HepG2 (cell line): ENCODE data around the gene USP2. TPM values are rescaled to one million over a fixed set of nuclear protein-coding genes. Genes with fewer than 3 reads are reported as not detected.

Experiments
- ATAC-seq: fragments of 200-7000 bp; cut with Tn5 transposase; 3 replicates; pipeline ENCODE4 v1.9.1; 2020; ENCODE audit warnings: mild to moderate bottlenecking, moderate library complexity
- BruUV-seq: library from RNA; stranded (reverse); fragments of 400-500 nt; replicated peaks from 2 replicates; lab custom pipeline; 2021; lab: Mats Ljungman, UMichigan
- CTCF ChIA-PET: fragments of 300-600 bp; formaldehyde crosslinking; extraction: SDS; loops from one replicate; lab custom pipeline; 2021; ENCODE audit warnings: low total read pairs, inconsistent platforms, low intra/inter-chr PET ratio; lab: Yijun Ruan, JAX
- POLR2A ChIA-PET: fragments of 350-600 bp; sonication (Branson Sonifier 250); formaldehyde crosslinking; loops from one replicate; lab custom pipeline; 2020; ENCODE audit warnings: antibody characterized with exemption, inconsistent platforms; lab: Yijun Ruan, JAX
- DNase-seq: peaks from one replicate; pipeline ENCODE4 v3.0.0-alpha.2; 2015; ENCODE audit warnings: low spot score
- FAIRE-seq: peaks from 3 replicates; lab custom pipeline; 2011; peaks lifted over from hg19 to GRCh38; lab: Jason Lieb, UNC
- H2AFZ ChIP-seq: one replicate; pipeline ENCODE4 v1.6.1; 2011; ENCODE audit warnings: low read length, inconsistent platforms
- H3K27ac ChIP-seq: fragments of 300-600 bp; 3 replicates; pipeline ENCODE4 v1.8.0; 2011; ENCODE audit warnings: mixed run types, mild to moderate bottlenecking, mixed read lengths, low read length, inconsistent platforms; ENCODE audit not compliant: insufficient read depth; ENCODE audit errors: extremely low read length
- H3K27me3 ChIP-seq, 2 experiments: fragments of 200-600 bp in 1 of 2; 2 replicates in 1 of 2; 3 replicates in 1 of 2; pipeline versions ENCODE4 v1.6.0 to v1.8.0; 2011; ENCODE audit warnings: low read length in 2 of 2, mild to moderate bottlenecking in 2 of 2, moderate library complexity in 2 of 2, inconsistent platforms in 1 of 2; ENCODE audit not compliant: insufficient read depth in 2 of 2, control insufficient read depth in 1 of 2
- H3K36me3 ChIP-seq, 2 experiments: fragments of 200-600 bp in 1 of 2; replicated peaks in 1 of 2; 2 replicates in 1 of 2; 3 replicates in 1 of 2; pipeline versions ENCODE4 v1.5.1 to v1.8.0; 2011; ENCODE audit warnings: low read length in 2 of 2, inconsistent platforms in 1 of 2; ENCODE audit not compliant: insufficient read depth in 2 of 2, control insufficient read depth in 1 of 2
- H3K4me1 ChIP-seq: 2 replicates; pipeline ENCODE4 v1.5.1; 2012; ENCODE audit warnings: low read length, inconsistent platforms; ENCODE audit not compliant: insufficient read depth
- H3K4me2 ChIP-seq: 2 replicates; pipeline ENCODE4 v1.6.0; 2011; ENCODE audit warnings: low read depth, low read length, inconsistent platforms
- H3K4me3 ChIP-seq, 3 experiments: fragments of 200-600 bp in 1 of 3; sonication (generic), shearing (Covaris generic) in 1 of 3; replicated peaks in 1 of 3; 2 replicates each; pipeline ENCODE4 v1.5.1; 2011 to 2016; ENCODE audit warnings: low read length in 3 of 3, inconsistent platforms in 2 of 3, low read depth in 2 of 3, mild to moderate bottlenecking in 2 of 3, control low read depth in 1 of 3, mixed read lengths in 1 of 3; ENCODE audit not compliant: insufficient read depth in 1 of 3
- H3K79me2 ChIP-seq: one replicate; pipeline ENCODE4 v1.6.1; 2011; ENCODE audit warnings: low read length, inconsistent platforms; ENCODE audit not compliant: insufficient read depth
- H3K9ac ChIP-seq: 2 replicates; pipeline ENCODE4 v1.6.0; 2011; ENCODE audit warnings: mild to moderate bottlenecking, low read depth, low read length, inconsistent platforms; ENCODE audit not compliant: insufficient read depth
- H3K9me3 ChIP-seq: 2 replicates; pipeline ENCODE4 v1.5.1; 2012; ENCODE audit warnings: mild to moderate bottlenecking, low read length
- H4K20me1 ChIP-seq: 2 replicates; pipeline ENCODE4 v1.6.0; 2011; ENCODE audit warnings: inconsistent platforms, mild to moderate bottlenecking, low read length, moderate library complexity; ENCODE audit not compliant: insufficient read depth
- BATF2 ChIP-seq: sonication (generic); formaldehyde crosslinking; IDR thresholded peaks from 2 replicates; pipeline ENCODE4 v1.8.0; 2022; ENCODE audit warnings: mild to moderate bottlenecking, missing genetic modification reagents, moderate library complexity
- BCL6 ChIP-seq: IDR thresholded peaks from 2 replicates; pipeline ENCODE4 v1.6.1; 2016; ENCODE audit warnings: missing genetic modification reagents, missing compliant biosample characterization
- EEA1 ChIP-seq: sonication (generic); formaldehyde crosslinking; IDR thresholded peaks from 2 replicates; pipeline ENCODE4 v1.5.1; 2020; ENCODE audit warnings: mild to moderate bottlenecking, missing genetic modification reagents, borderline replicate concordance
- KDM5B ChIP-seq: sonication (generic); formaldehyde crosslinking; IDR thresholded peaks from 2 replicates; pipeline ENCODE4 v1.4.0; 2020; ENCODE audit warnings: missing genetic modification reagents, mild to moderate bottlenecking, borderline replicate concordance
- LRRFIP1 ChIP-seq: sonication (generic); formaldehyde crosslinking; conservative IDR thresholded peaks from 2 replicates; pipeline ENCODE4 v1.4.0; 2020; ENCODE audit warnings: missing genetic modification reagents
- PCBP2 ChIP-seq: fragments of 200-400 bp; formaldehyde crosslinking; optimal IDR thresholded peaks from 2 replicates; pipeline ENCODE3; 2018; ENCODE audit warnings: low read length, low read depth; ENCODE audit not compliant: poor library complexity, severe bottlenecking
- SIX4 ChIP-seq: sonication (generic); formaldehyde crosslinking; IDR thresholded peaks from 2 replicates; pipeline ENCODE4 v1.4.0; 2020; ENCODE audit warnings: missing genetic modification reagents
- SOX13 ChIP-seq, 3 experiments: fragments of 450-650 bp in 1 of 3; sonication (generic) in 1 of 3; formaldehyde crosslinking in 1 of 3; IDR thresholded peaks in 2 of 3; conservative IDR thresholded peaks in 1 of 3; 2 replicates each; pipeline versions ENCODE4 v1.5.0 to v1.6.1; 2016 to 2020; ENCODE audit warnings: antibody characterized with exemption in 1 of 3, mild to moderate bottlenecking in 1 of 3, missing compliant biosample characterization in 1 of 3, missing genetic modification reagents in 1 of 3, moderate library complexity in 1 of 3
- ZBTB21 ChIP-seq: sonication (generic); formaldehyde crosslinking; IDR thresholded peaks from 2 replicates; pipeline ENCODE4 v1.4.0; 2020; ENCODE audit warnings: missing genetic modification reagents
- ZNF326 ChIP-seq: sonication (generic); formaldehyde crosslinking; IDR thresholded peaks from 2 replicates; pipeline ENCODE4 v1.4.0; 2020; ENCODE audit warnings: missing genetic modification reagents, borderline replicate concordance
- ZNF644 ChIP-seq: IDR thresholded peaks from 2 replicates; pipeline ENCODE4 v1.6.1; 2016; ENCODE audit warnings: low read depth
- ZZZ3 ChIP-seq: sonication (generic); formaldehyde crosslinking; IDR thresholded peaks from 2 replicates; pipeline ENCODE4 v1.4.0; 2020; ENCODE audit warnings: missing genetic modification reagents, mild to moderate bottlenecking, borderline replicate concordance
- WGBS: methylation state at CpG from one replicate; pipeline ENCODE4 v1.1.6; 2017; ENCODE audit warnings: low lambda C conversion rate; 5-methylcytosine and 5-hydroxymethylcytosine counted together
- in situ Hi-C: cut with HindIII; loops from 2 replicates; pipeline ENCODE4 v1.10.0; 2017; ENCODE audit warnings: low pct_unique_long_range_greater_than_20kb; ENCODE audit not compliant: extremely low pct_ligation_motif_present
- intact Hi-C: fragments of 100-400 bp; cut with micrococcal nuclease; formaldehyde crosslinking; loops from one replicate; pipeline ENCODE4 v1.10.0; 2022; ENCODE audit not compliant: unreplicated experiment
- polyA plus RNA-seq, 8 experiments: library from polyadenylated mRNA; depleted of rRNA in 3 of 8; stranded (reverse) in 7 of 8; unstranded in 1 of 8; fragments of >200 nt; fragmentation: Illumina TruSeq in 4 of 8; extraction: Trizol in 4 of 8; gene quantifications; 2 replicates each; pipeline versions ENCODE4 v1.2.1 to v1.2.3, GENCODE V29; 2011 to 2016; ENCODE audit warnings: low read depth in 4 of 8, missing spikeins in 1 of 8, mixed read lengths in 1 of 8; ENCODE audit not compliant: insufficient read depth in 1 of 8
- total RNA-seq, 5 experiments: library from RNA; depleted of rRNA; stranded (reverse); fragments of >200 nt; fragmentation: Illumina TruSeq; extraction: Trizol; gene quantifications; 2 replicates each; pipeline ENCODE4 v1.2.3, GENCODE V29; 2016; ENCODE audit warnings: low read depth in 1 of 5
- TF ChIP-seq, protein P1 (sequence below): sonication (generic); IDR thresholded peaks from 2 replicates; pipeline ENCODE4 v1.6.1; 2016; ENCODE audit warnings: low read depth, borderline replicate concordance
- TF ChIP-seq, protein P2 (sequence below): sonication (generic); formaldehyde crosslinking; IDR thresholded peaks from 2 replicates; pipeline ENCODE4 v1.4.0; 2020; ENCODE audit warnings: missing genetic modification reagents, mild to moderate bottlenecking, borderline replicate concordance

USP2 gene
- total and polyA plus RNA-seq, 2 of the 13 experiments (the other 11 are each of a cell fraction or from before 2014, with no cell fraction given): 2.5 to 6.0 TPM

DNA sequence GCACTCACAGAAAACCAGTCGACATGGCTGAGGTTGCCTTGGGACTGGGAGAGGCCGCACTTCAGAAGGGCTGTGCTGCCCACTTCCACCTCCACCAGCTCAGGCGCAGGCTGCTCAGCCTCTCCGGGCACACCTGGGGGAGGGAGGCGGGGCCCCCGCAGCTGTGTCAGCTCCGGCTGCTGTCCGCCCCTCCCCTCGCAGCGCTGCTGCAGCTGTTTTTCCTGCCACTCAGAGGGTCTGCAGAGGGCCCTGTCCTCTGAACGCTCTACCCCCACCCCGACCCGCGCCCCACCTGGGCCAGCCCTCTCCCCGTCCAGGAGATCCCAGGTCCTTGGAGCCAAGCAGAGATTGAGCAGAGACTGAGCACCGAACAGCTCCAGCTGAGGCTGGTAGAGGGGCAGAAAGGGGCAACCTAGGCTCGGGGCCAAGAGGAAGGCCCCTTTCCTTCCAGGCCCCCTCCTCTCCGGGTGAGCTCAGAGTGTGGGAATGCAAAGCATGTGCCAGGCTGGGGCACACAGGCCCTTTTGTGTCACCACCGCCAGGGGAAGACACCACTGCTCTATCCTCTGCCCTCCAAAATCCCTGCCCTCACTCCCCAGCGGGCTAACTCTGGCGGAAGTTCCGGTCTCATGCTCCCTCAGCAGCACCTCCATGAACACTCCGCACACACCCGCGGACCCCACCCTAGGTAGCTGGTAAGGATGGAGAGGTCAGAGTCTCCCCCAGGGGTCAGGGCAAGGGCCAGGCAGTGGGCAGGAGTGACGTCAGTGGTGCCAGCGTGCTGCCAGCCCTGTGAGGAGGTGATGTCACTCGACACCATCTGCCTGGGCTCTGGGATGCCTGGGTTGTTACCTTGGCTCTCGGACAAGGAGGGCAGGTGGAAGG, 66.1 kb downstream of the USP2 start:
- Histone ChIP-seq H3K4me1 (peaks cover 42% of the 10 kb centered on the region), H3K79me2 (no peaks in the 10 kb centered on the region), H3K27ac (no peak overlapping the region), H3K9ac (no peak overlapping the region), H3K27me3 (peaks cover 0 to 9% of the 10 kb centered on the region in 2 experiments; a peak in 1 of 5 replicates), H4K20me1 (no peaks in the 10 kb centered on the region), H3K4me3 (peak overlapping the region in 1 of 3 experiments; percentile 76; a peak in 1 of 6 replicates), H2AFZ (no peak overlapping the region), H3K4me2 (peak overlapping the region; percentile 88), H3K9me3 (no peaks in the 10 kb centered on the region), H3K36me3 (no peaks in the 10 kb centered on the region)
- CTCF ChIA-PET: no interaction called here
- intact Hi-C loops: no loop called here
- POLR2A ChIA-PET: interaction anchor here (0.8 kb wide), 1 partner anchor 23 kb away, joined by 4 read pairs; no protein-coding TSS in a partner anchor
- FAIRE-seq (no peak), ATAC-seq (no peak), DNase-seq (no peak)
- WGBS: 96% methylated on average over 13 of the region's 29 CpGs
- no TSS peak for BruUV-seq
- in situ Hi-C loops: no loop called here
- TF ChIP-seq, protein P1, sequence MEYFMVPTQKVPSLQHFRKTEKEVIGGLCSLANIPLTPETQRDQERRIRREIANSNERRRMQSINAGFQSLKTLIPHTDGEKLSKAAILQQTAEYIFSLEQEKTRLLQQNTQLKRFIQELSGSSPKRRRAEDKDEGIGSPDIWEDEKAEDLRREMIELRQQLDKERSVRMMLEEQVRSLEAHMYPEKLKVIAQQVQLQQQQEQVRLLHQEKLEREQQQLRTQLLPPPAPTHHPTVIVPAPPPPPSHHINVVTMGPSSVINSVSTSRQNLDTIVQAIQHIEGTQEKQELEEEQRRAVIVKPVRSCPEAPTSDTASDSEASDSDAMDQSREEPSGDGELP: no peak
- no peak for TF ChIP-seq PCBP2
- TF ChIP-seq ZZZ3 (CRISPR knock-in tag): no peak
- TF ChIP-seq LRRFIP1 (CRISPR knock-in tag): no peak
- no peak for TF ChIP-seq KDM5B
- no peak for TF ChIP-seq SIX4 (CRISPR knock-in tag)
- no peak for TF ChIP-seq ZNF326 (CRISPR knock-in tag)
- TF ChIP-seq ZBTB21 (CRISPR knock-in tag): no peak
- no peak for TF ChIP-seq BATF2 (CRISPR knock-in tag)
- no peak for TF ChIP-seq EEA1 (CRISPR knock-in tag)
- TF ChIP-seq ZNF644 (CRISPR knock-in tag): no peak
- TF ChIP-seq BCL6 (CRISPR knock-in tag): no peak
- TF ChIP-seq, protein P2, sequence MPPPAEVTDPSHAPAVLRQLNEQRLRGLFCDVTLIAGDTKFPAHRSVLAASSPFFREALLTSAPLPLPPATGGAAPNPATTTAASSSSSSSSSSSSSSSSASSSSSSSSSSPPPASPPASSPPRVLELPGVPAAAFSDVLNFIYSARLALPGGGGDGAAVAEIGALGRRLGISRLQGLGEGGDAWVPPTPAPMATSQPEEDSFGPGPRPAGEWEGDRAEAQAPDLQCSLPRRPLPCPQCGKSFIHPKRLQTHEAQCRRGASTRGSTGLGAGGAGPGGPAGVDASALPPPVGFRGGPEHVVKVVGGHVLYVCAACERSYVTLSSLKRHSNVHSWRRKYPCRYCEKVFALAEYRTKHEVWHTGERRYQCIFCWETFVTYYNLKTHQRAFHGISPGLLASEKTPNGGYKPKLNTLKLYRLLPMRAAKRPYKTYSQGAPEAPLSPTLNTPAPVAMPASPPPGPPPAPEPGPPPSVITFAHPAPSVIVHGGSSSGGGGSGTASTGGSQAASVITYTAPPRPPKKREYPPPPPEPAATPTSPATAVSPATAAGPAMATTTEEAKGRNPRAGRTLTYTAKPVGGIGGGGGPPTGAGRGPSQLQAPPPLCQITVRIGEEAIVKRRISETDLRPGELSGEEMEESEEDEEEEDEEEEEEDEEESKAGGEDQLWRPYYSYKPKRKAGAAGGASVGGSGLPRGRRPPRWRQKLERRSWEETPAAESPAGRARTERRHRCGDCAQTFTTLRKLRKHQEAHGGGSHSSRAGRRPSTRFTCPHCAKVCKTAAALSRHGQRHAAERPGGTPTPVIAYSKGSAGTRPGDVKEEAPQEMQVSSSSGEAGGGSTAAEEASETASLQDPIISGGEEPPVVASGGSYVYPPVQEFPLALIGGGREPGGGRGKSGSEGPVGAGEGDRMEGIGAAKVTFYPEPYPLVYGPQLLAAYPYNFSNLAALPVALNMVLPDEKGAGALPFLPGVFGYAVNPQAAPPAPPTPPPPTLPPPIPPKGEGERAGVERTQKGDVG (CRISPR knock-in tag): no peak
- TF ChIP-seq SOX13 (IDR thresholded peaks at IDR 0.05): no peak
- no peak for TF ChIP-seq SOX13 (CRISPR knock-in tag; conservative IDR thresholded peaks at IDR 0.05 in 1 of 2, IDR thresholded peaks at IDR 0.05 in 1 of 2)
